Stimulated activated naive CD4-positive, alpha-beta T cell treated with Interleukin-2 at 50 U/mL for 16 hours (primary cell): ENCODE measurements around the gene NCOA7.
"Not testable (repeated sequence)": the region's sequence is repeated elsewhere in the genome, so short reads cannot be mapped to it uniquely, and the experiment has no call there.

Experiments used
- DNase-seq: peaks from one replicate; lab custom pipeline; 2025; lab: John Stamatoyannopoulos, UW

The NCOA7 gene

DNA sequence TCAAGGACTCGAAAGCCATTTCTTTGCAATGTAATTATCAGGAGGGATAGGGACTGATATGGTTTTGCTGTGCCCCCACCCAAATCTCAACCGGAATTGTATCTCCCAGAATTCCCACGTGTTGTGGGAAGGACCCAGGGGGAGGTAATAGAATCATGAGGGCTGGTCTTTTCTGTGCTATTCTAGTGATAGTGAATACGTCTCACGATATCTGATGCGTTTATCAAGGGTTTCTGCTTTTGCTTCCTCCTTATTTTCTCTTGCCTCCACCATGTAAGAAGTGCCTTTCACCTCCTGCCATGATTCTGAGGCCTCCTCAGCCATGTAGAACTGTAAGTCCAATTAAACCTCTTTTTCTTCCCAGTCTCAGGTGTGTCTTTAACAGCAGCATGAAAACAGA, 160.0 kb downstream of the NCOA7 start:
- DNase-seq: not testable (repeated sequence)

DNA sequence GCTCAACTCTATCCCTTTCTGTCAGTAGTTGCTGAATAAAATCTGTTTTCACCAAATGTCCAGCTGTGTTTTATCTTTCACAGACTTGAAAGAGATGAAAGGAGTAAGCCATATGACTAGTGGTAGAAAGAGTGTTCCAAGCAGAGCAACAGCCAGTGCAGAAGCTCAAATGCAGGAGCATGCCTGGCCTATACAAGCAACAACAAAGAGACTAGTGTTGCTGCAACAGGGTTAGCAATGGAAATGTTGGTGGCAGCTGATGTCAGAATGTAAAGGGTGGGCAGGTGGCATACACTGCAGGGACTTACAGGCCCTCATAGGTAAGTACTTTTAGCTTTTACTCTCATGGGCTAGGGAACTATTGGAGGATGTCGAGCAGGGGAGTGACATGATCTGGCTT, 160.6 kb downstream of the NCOA7 start:
- DNase-seq: no peak

DNA sequence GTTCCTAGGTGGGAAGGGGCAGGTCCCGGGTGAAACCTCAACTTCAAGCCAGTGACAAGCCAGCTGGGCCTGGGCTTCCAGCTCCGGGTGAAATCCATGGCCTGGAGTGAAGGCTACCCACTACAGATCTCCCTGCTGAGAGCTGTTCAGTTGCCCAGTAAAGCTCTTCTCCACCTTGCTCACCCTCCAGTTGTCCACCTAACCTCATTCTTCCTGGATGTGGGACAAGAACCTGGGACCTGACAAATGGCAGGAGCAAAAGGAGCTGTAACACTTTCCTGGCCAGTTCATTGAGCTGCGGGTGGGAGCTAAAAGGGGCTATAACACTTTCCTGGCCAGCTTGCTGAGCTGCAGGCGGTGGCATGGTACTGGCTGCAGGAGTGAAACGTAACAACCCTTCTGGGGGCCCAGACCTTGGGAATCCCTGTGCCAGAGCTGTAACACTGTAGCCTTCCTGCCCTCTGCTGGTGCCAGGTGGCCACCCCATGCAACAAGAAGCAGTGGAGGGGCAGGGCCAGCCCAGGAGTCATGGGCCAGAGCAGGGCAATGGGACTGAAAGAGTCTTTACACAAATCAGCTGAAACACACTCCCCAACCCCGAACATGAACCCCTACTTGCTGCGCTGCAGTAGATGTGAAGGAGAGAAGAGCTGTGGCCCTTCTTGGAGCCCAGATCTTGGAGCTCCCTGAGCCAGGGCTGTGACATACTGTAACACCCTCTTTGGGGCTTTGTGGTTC, 162.2 kb downstream of the NCOA7 start:
- DNase-seq: no peak

DNA sequence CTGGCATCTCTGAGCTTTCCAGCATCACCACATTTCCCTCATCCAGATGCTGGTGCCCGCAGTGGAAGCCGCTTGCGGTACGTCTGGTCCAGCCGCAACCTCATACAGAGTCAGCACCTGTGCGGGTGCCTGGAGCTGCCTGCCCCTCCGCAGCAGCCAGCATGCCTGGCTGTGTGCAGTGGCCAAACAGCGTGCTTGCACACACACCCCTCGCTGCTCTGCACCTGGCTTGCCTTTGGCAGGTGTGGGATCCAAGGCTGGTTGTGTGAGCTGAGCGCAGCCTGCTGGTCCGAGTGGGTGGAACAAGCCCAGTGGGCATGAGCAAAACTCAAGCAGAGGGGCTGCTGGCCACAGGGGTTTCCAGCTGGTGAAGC, 162.7 kb downstream of the NCOA7 start:
- DNase-seq: no peak

DNA sequence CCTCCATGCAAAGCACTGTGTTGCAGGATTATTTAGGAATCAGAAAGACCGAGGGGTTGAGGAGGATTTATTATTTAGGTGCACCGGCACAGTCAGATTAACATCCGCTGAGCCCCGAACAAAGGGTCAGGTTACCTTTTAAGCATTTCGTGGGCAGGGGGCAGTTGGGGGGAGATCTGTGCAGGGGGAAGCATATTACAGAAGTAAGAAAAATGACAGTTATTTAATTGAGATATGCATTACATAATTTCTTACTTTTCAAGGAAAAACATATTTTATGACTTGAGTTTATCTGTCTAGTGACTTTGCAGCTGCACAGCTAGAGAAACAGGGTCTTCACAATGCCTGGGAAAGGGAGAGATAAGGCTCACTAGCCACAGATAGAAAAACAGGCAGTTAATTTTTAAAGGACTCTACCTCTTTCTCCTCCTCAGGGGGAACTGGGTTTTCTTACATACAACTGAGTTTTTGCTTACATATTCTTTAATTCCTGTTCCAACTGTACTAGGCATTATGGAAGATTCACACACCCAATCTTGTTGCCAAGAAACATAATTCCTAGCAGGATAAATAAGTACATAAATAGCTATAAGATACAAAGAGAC, 164.1 kb downstream of the NCOA7 start:
- DNase-seq: no peak

DNA sequence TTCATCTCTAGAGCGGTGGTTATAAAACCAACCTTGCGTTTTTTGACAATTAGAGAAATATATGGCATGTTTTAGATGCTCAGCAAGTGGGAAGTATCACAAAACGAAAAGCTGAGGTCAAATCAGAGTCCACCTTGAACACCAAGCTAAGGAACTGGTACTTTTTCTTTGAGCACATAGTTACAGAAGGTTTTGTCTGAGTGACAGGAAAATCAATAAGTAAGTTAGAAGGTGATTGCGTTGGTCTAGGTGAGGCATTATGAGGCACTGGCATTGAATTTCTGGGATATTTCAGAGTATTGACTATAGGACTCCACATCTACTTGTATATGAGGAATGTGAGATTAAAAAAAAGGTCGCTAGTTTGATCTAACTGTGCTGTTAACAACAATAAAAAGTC, 165.2 kb downstream of the NCOA7 start:
- DNase-seq: no peak

DNA sequence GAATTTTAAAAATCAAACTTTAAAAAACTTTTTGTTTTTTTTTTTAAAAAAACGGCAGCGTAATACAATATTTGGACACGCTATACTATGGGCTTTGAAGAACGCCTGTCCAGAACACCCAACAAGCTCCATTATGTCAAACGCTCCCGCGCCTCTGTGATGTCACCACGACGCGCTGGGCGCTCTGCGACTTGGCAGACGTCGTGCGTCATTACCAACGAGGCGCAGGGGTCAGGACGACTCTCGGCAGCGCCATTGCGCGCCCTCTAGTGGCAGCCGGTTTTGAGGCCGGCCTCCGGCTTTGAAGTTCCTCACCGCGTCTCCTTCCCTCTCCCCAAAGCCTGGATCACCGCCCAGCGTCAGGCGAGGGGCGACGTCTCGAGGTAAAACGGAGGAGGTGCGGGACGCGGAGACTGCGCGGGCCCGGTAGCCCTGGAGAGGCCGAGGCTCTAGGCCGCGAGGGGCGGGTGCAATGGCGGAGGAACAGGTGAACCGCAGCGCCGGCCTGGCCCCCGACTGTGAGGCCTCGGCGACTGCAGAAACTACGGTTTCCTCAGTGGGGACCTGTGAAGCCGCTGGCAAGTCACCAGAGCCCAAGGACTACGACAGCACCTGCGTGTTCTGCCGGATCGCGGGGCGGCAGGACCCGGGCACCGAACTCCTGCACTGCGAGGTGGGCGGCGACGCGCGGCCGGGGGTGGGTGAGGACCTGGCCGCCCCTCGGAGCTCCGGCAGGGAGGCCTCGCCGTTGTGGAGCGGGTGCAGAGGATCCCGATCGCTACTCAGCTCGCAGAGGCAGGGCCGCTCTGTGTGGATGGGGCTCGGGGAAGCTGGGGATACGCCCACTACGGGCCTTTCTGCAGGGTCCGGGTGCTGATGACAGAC, 166.0 kb downstream of the NCOA7 start, which contains the start of gene HINT3:
TSS of gene HINT3 (plus strand) at position 265 of the 885 bp plus-strand sequence. CDS start at position 473, 208 bp downstream.
- peak; percentile 97 for DNase-seq

DNA sequence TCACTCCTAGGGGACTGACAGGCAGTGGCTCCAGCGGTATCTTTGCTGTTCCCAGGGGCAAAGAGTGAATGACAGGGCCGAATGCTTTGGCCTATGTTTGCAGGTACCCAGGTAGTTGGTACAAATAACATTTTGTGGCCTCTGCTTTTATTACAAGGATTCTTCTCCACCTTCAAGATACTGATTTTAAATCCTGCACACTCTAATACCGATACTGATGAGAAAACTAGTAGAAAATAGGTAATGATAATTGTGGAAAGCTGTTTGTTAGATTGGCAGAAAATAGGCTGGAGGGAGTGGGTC, 166.6 kb downstream of the NCOA7 start:
- DNase-seq: no peak

DNA sequence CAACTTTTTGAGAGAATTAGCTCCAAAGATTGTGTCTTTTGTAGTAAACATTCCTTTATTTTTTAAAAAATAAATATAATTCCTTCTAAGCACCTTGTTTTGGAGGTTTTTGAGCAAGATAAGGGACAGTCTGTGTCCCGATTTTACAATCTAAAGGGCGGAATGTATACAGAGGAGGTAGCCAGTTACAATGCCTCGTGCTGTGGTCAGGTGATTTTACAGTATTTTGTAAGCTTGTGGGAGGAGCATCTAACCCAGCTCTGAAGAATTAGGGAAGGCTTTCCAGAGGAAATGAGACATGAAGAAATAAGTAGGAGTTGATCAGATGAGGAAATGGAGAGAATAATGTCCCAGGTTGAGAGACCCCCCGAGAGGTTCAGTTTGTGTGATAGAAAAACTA, 167.1 kb downstream of the NCOA7 start:
- no peak for DNase-seq

DNA sequence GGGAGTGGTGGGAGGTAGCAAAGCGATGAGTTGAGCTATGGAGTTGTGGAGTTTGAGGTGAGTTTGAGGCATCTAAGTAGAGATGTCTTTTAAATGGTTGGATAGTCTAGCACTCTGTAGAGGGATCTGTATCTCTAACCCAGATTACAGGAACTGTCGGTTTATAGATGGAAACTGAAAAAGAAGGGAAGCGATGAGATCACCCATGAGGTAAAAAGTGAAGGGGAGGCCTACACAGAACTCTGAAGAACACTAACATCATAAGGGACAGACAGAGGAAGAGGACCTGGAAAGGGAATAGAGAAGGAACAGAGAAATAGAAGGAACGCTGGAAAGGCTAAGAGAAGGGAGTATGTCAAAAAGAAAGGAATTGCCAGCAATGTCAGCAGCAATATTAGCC, 168.3 kb downstream of the NCOA7 start:
- DNase-seq: no peak

DNA sequence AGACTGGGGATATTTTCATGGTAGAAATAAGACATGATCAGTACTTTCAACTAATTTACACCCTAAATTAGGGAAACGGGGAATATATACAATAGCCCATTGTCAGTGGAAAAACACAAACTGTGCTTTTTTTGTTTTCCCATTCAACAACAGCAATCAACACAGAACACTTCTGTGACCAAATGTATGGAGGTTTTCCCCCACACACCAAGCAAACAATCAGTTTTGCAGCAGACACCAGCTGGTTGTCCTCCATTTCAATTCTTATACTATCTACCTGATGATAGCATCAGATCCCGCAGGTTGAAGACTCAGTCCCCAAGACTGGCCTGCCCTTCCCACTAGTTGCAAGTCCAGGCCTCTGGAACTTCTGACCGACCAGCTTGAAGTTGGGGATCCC, 170.4 kb downstream of the NCOA7 start:
- no peak for DNase-seq

DNA sequence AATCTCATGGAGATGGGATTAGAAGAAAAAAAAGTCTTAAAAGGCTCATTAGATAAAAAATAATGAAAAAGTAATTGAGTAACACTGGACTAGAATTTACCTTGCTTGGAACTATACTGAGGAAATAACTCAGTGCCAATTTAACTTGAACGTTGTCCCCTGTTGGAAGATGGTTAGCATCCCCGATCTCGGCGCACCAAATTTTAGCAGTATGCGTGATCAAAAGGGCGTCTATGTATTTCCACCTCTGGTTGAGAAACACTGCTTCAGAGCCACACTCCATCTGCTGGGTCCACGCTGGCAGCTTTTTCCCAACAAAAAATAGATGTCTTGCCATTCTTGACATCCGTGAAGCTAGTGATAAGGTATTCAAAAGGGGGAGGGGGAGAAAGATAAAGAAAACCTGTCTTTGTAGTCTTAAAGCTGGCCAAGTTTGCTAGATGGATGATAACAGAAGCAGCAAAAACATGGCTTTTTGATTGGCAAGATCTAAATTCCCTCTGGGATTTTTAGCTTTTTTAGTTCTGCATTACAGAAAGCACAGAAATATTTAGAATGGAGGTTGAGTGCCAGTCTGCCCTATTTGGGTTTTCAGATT, 172.2 kb downstream of the NCOA7 start:
- no peak for DNase-seq

DNA sequence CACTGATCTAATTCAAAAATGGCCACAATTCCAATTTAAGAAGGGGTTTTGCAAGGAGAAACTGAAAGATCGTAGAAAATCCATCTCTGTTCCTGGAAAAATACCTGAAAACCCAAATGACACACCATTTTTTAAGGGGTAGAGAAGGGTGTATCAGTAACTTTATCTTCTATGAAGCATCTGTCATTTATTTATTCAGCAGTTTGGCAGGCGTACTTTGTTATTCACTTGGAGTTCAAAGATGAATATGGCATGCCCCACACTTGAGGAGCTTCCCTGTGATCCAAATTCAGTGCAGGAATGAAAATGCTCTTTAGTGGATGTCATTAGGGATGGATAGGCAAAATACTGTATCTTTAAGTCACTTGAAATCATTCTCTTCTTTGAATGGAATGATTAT, 173.1 kb downstream of the NCOA7 start:
- no peak for DNase-seq

DNA sequence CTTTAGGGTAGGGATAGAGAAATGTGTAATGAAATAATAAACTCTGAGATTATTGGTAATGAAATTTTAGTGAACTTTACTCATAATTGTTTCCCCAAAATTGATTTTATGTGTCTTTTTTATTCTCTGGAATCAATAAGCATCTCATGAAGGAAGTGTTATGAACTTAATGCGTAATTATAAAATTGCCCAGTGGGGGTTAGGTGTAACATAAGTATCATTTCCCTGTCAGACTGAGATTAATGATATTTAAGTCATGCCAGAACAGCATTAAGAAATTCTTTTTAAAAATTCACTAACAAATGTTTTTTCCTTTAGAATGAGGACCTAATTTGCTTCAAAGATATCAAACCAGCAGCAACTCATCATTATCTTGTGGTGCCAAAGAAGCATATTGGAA, 175.8 kb downstream of the NCOA7 start:
- no peak for DNase-seq

DNA sequence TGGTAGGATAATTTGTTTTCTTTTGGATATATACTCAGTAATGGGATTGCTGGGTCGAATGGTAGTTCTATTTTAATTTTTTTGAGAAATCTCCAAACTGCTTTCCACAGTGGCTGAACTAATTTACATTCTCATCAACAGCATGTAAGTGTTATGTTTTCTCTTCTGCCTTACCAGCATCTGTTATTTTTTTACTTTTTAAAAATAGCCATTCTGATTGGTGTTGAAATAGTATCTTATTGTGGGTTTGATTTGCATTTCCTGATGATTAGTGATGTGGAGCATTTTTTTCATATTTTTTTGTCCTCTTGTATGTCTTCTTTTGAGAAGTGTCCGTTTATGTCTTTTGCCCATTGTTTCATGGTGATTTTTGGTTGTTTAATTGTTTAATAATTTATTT, 177.7 kb downstream of the NCOA7 start:
- DNase-seq: no peak

DNA sequence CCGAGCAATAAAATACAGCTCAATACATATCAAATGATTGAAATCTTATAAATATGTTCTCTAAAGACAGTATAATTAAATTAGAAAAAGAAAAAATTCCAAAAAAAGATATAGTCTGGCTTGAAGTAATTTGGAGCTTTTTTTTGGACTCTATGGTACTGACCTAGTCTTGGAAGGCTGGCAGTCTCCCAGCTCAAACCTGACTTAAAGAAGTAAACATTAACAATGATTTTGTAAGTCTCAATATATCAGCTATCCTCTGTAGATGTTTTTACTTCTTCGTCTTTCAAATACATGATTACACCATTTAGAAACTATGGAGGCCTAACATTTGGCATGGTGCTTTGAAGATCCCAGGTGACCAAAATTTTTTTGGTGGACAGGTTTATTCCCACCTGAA, 180.0 kb downstream of the NCOA7 start:
- DNase-seq: no peak

DNA sequence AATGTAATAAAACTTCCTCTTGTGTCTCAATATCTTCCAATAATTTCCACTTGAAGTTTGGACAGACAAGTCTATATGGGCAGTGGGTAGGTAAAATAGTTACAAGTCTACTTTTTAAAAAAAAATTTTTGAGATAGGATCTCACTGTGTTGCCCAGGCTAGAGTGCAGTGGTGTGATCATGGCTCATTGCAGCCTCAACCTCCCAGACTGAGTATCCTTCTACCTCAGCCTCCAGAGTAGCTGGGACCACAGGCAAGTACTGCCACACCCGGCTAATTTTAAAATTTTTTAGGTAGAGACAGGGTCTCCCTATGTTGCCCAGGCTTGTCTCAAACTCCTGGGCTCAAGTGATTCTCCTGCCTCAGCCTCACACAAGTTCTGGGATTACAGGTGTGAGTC, 181.7 kb downstream of the NCOA7 start:
- not testable (repeated sequence) for DNase-seq

DNA sequence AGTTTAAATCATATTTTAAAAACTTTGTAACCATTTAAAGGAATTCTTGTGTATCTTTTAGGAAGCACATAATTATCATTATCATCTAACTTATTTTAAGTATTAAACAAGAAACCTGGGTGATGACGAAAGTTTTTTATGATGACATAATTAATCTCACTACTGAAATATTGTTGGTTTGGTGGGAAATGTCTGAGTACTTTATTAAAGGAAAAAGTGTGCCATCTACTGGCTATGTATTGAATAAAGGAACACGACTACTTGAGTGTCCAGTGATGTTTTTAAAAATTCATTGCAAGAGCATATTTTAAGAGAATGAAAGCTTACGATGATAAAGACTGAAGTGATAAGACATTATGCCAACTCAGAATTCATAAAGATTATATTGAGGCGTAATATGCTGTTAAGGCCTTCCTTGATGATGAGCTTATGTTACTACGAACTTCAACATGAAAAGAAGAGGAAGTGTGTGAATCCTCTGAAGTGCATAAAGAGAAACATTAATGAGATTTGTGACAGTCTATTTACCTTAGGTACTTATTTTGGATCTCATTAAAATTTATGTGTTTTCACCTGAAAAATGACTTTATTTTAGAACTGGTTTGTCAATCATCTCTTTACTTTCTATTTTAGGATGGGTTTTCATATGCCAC, 183.6 kb downstream of the NCOA7 start:
- DNase-seq: no peak

DNA sequence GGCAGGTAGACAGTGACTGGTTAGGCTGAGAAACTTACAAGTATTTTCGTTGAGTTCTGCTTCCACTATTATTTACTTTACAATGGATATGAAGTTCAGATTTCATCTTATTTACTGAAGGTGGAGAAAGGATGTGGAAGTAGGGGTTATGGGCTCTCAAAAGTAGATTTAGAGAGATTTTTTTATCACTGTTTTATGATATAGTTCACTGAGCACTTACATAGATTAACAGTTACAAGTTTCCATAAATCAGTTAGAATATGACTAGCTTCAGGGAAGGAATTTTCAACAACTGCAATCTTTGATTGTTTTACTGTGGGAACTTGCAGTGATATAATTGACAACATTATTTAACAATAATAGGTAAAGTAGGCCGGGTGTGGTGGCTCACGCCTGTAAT, 188.3 kb downstream of the NCOA7 start:
- DNase-seq: no peak
